OCI-LY7 (cell line): ENCODE measurements around the gene NRG4. TPM values are rescaled to one million over a fixed set of nuclear protein-coding genes. Genes with fewer than 3 reads are reported as not detected.

Source experiments
- BruUV-seq: library from RNA; stranded (reverse); fragments of 400-500 nt; replicated peaks from 2 replicates; lab custom pipeline; 2021; lab: Mats Ljungman, UMichigan
- CTCF ChIA-PET: fragments of 300-600 bp; sonication (Branson Sonifier 250); formaldehyde crosslinking; loops from one replicate; lab custom pipeline; 2022; ENCODE audit warnings: antibody characterized with exemption; ENCODE audit not compliant: unreplicated experiment; lab: Charles Lee
- POLR2A ChIA-PET: fragments of 300-600 bp; sonication (Branson Sonifier 250); formaldehyde crosslinking; loops from one replicate; lab custom pipeline; 2022; ENCODE audit warnings: antibody characterized with exemption; lab: Charles Lee
- DNase-seq: peaks from one replicate; pipeline ENCODE4 v3.0.0-alpha.2; 2015; ENCODE audit warnings: low spot score
- H2AFZ ChIP-seq: fragments of 200-600 bp; sonication (generic), shearing (Covaris generic); 2 replicates; pipeline ENCODE4 v1.6.1; 2014; ENCODE audit warnings: mild to moderate bottlenecking, antibody characterized with exemption, low read length, moderate library complexity
- H3K27ac ChIP-seq: fragments of 200-600 bp; sonication (generic); 2 replicates; pipeline ENCODE4 v1.5.1; 2014; ENCODE audit warnings: mixed run types, low read depth, mild to moderate bottlenecking, moderate library complexity, low read length, inconsistent platforms; ENCODE audit not compliant: poor library complexity, severe bottlenecking
- H3K36me3 ChIP-seq: fragments of 200-600 bp; sonication (generic); 2 replicates; pipeline ENCODE4 v1.6.1; 2014; ENCODE audit warnings: mild to moderate bottlenecking, antibody characterized with exemption, low read length, moderate library complexity, mixed read lengths; ENCODE audit not compliant: insufficient read depth
- H3K4me1 ChIP-seq: fragments of 200-600 bp; sonication (generic); 2 replicates; pipeline ENCODE4 v1.5.1; 2014; ENCODE audit warnings: mild to moderate bottlenecking, low read length; ENCODE audit not compliant: insufficient read depth, poor library complexity, severe bottlenecking
- H3K4me2 ChIP-seq: fragments of 200-600 bp; sonication (generic); 2 replicates; pipeline ENCODE4 v1.6.1; 2014; ENCODE audit warnings: mild to moderate bottlenecking, low read length
- H3K4me3 ChIP-seq: fragments of 200-600 bp; sonication (generic); 2 replicates; pipeline ENCODE4 v1.5.1; 2014; ENCODE audit warnings: mild to moderate bottlenecking, low read depth, low read length; ENCODE audit not compliant: poor library complexity, severe bottlenecking
- H3K79me2 ChIP-seq: fragments of 200-600 bp; sonication (generic); 2 replicates; pipeline ENCODE4 v1.6.1; 2016; ENCODE audit warnings: low read depth, mild to moderate bottlenecking, low read length, moderate library complexity, mixed read lengths; ENCODE audit not compliant: insufficient read depth
- H3K9me2 ChIP-seq: fragments of 200-600 bp; sonication (generic); 2 replicates; pipeline ENCODE4 v1.6.1; 2016; ENCODE audit warnings: mild to moderate bottlenecking, low read length, mixed read lengths; ENCODE audit not compliant: insufficient read depth
- H3K9me3 ChIP-seq: fragments of 200-600 bp; sonication (generic); 2 replicates; pipeline ENCODE4 v1.6.1; 2014; ENCODE audit warnings: mild to moderate bottlenecking, mixed run types, low read length, mixed read lengths
- H4K20me1 ChIP-seq: fragments of 200-600 bp; sonication (generic); 2 replicates; pipeline ENCODE4 v1.6.1; 2014; ENCODE audit warnings: mild to moderate bottlenecking, antibody characterized with exemption, low read length, moderate library complexity, mixed read lengths; ENCODE audit not compliant: insufficient read depth
- EZH2phosphoT487 ChIP-seq: fragments of 200-600 bp; sonication (generic); IDR thresholded peaks from 2 replicates; pipeline ENCODE4 v1.6.1; 2018; ENCODE audit warnings: low read depth, borderline replicate concordance, mild to moderate bottlenecking, mixed run types, antibody characterized with exemption, low read length, moderate library complexity, mixed read lengths
- intact Hi-C: fragments of 100-400 bp; cut with micrococcal nuclease; formaldehyde crosslinking; loops from one replicate; pipeline ENCODE4 v1.10.0; 2022; ENCODE audit not compliant: unreplicated experiment
- small RNA-seq: library from RNA; depleted of rRNA; stranded (forward); fragments of <200 nt; gene quantifications from one replicate; pipeline ENCODE3, GENCODE V24; 2014
- total RNA-seq, 2 experiments: library from RNA; depleted of rRNA in 1 of 2; stranded (reverse); fragments of >200 nt in 1 of 2; shearing (Covaris generic) in 1 of 2; gene quantifications; 2 replicates each; pipeline ENCODE4 v1.2.3, GENCODE V29; 2014 to 2022
- TF ChIP-seq, protein P1 (sequence below): fragments of 200-600 bp; sonication (generic); conservative IDR thresholded peaks from 2 replicates; pipeline ENCODE4 v1.5.1; 2014; ENCODE audit warnings: mild to moderate bottlenecking, antibody characterized with exemption, low read length, moderate library complexity, mixed read lengths

Gene NRG4
- total RNA-seq, 2 experiments from 2014 or later: not detected

DNA sequence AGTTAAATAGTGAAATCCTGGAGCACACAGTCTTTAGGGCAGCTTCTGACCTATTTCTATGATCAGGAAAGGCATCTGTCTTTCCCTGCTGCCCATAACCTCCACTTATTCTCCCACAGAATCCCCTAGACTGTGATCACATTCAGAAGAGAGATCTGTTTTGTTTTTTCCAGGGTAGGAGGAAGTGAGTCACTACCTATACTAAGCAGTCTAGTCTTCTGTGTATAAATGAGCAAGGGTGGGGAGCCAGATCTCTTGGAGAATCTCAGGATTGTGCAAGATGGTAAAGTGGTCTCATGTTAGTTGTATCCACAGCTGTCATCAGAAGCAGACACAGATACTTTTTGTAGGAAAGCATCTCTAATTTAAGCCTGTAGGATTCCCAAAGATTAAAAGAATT is 120.3 kb downstream of the NRG4 start:
- Histone ChIP-seq H3K4me1 (no peaks in the 10 kb centered on the region), H3K9me2 (no peaks in the 10 kb centered on the region), H3K79me2 (no peaks in the 10 kb centered on the region), H4K20me1 (no peaks in the 10 kb centered on the region), H3K4me2 (no peak overlapping the region), H3K4me3 (no peak overlapping the region), H3K27ac (no peak overlapping the region), H2AFZ (no peak overlapping the region), H3K36me3 (peaks cover 21% of the 10 kb centered on the region), H3K9me3 (no peaks in the 10 kb centered on the region)
- no TSS peak for BruUV-seq
- TF ChIP-seq, protein P1, sequence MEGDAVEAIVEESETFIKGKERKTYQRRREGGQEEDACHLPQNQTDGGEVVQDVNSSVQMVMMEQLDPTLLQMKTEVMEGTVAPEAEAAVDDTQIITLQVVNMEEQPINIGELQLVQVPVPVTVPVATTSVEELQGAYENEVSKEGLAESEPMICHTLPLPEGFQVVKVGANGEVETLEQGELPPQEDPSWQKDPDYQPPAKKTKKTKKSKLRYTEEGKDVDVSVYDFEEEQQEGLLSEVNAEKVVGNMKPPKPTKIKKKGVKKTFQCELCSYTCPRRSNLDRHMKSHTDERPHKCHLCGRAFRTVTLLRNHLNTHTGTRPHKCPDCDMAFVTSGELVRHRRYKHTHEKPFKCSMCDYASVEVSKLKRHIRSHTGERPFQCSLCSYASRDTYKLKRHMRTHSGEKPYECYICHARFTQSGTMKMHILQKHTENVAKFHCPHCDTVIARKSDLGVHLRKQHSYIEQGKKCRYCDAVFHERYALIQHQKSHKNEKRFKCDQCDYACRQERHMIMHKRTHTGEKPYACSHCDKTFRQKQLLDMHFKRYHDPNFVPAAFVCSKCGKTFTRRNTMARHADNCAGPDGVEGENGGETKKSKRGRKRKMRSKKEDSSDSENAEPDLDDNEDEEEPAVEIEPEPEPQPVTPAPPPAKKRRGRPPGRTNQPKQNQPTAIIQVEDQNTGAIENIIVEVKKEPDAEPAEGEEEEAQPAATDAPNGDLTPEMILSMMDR: no peak
- no peak for TF ChIP-seq EZH2phosphoT487
- CTCF ChIA-PET: no interaction called here
- POLR2A ChIA-PET: interaction anchor here (0.6 to 0.8 kb wide), 2 partner anchors 439 to 806 kb away, joined by 3 read pairs; no protein-coding TSS in a partner anchor
- no peak for DNase-seq
- intact Hi-C loops: no loop called here

Small RNAs within 50 kb of the gene (small RNA-seq; reads per million reads assigned to genes)
- gene RN7SL510P: not detected

Other genes with a start within 250 kb of the NRG4 start
- gene UBE2Q2, start 169.0 kb downstream of the NRG4 start, total RNA-seq (2014; rRNA removed; shearing (Covaris generic)): 8.6 and 12.0 TPM in 2 replicates
- gene UBE2Q2, start 169.0 kb downstream of the NRG4 start, total RNA-seq (2022): 12.0 and 14.2 TPM in 2 replicates
- gene FBXO22, start 108.5 kb downstream of the NRG4 start, total RNA-seq (2014; rRNA removed; shearing (Covaris generic)): 23.5 and 32.4 TPM in 2 replicates
- 33.6 and 33.7 TPM in 2 replicates for gene FBXO22, start 108.5 kb downstream of the NRG4 start, total RNA-seq (2022)
- gene TMEM266, start 47.6 kb upstream of the NRG4 start, total RNA-seq (2014; rRNA removed; shearing (Covaris generic)): not detected in 2 replicates
- gene TMEM266, start 47.6 kb upstream of the NRG4 start, total RNA-seq (2022): not detected in 2 replicates